ENCODE results near the gene CFAP97. TPM values are rescaled to one million over a fixed set of nuclear protein-coding genes. Genes with fewer than 3 reads are reported as not detected.

Gene CFAP97
- total and polyA plus RNA-seq, 4 experiments from 2014 or later, result 41.6 to 128 (median 82.4) TPM

- peaks cover 2 to 10% of the 10 kb centered on the region in 2 donors for H3K36me3 Mint-ChIP-seq
These were observed 31.5 kb upstream of the CFAP97 start for GRCh38 chr4:185235119-185235842.

GRCh38 chr4:185232370-185232769 is 28.6 kb upstream of the CFAP97 start:
- no peaks in the 10 kb centered on the region for H3K36me3 ChIP-seq (ENCODE audit: insufficient read depth, low read length)
- intact Hi-C loops (cut with micrococcal nuclease), result no loop called here
- ChIA-PET CTCF (ENCODE audit: partially characterized antibody) (no interaction called here), POLR2A (ENCODE audit: partially characterized antibody) (no interaction called here)
- no peaks in the 10 kb centered on the region for H3K9me3 Mint-ChIP-seq
- no peaks in the 10 kb centered on the region for H3K4me1 ChIP-seq (ENCODE audit: insufficient read depth, low read length)
- H3K9me3 ChIP-seq (ENCODE audit: control insufficient read depth in 1 of 2, low read length in 2 of 2), result no peaks in the 10 kb centered on the region
- no peak overlapping the region for H3K4me3 ChIP-seq (ENCODE audit: low read length in 2 of 2)
- no peaks in the 10 kb centered on the region for H3K27me3 ChIP-seq (ENCODE audit: insufficient read depth, low read length)
- H3K4me3 Mint-ChIP-seq, result peak overlapping the region in 1 of 8 donors; percentile 24
- no peak overlapping the region for H3K27ac ChIP-seq (ENCODE audit: low read depth, low read length)
- H3K27me3 Mint-ChIP-seq, result no peaks in the 10 kb centered on the region
- H3K36me3 Mint-ChIP-seq, result peaks cover 0 to 6% of the 10 kb centered on the region in 2 donors
- no peak overlapping the region for H3K27ac Mint-ChIP-seq
- no peak for DNase-seq
- peaks cover 7 to 29% (median 18%) of the 10 kb centered on the region in 4 donors for H3K4me1 Mint-ChIP-seq

More at GRCh38 chr4:185235119-185235842, 31.5 kb upstream of the CFAP97 start:
- DNase-seq, result no peak
- ChIA-PET CTCF (ENCODE audit: partially characterized antibody) (interaction anchor here (0.9 kb wide), 1 partner anchor 49 kb away, joined by 3 read pairs; no protein-coding TSS in a partner anchor), POLR2A (ENCODE audit: partially characterized antibody) (no interaction called here)
- intact Hi-C loops (cut with micrococcal nuclease), result no loop called here
- Histone ChIP-seq H3K4me1 (ENCODE audit: insufficient read depth, low read length) (no peaks in the 10 kb centered on the region), H3K27me3 (ENCODE audit: insufficient read depth, low read length) (no peaks in the 10 kb centered on the region), H3K9me3 (ENCODE audit: control insufficient read depth in 1 of 2, low read length in 2 of 2) (no peaks in the 10 kb centered on the region), H3K36me3 (ENCODE audit: insufficient read depth, low read length) (no peaks in the 10 kb centered on the region), H3K27ac (ENCODE audit: low read depth, low read length) (no peak overlapping the region), H3K4me3 (ENCODE audit: low read length in 2 of 2) (no peak overlapping the region)
- peaks cover 11 to 37% (median 25%) of the 10 kb centered on the region in 4 donors for H3K4me1 Mint-ChIP-seq
- H3K9me3 Mint-ChIP-seq, result peaks cover 0 to 4% (median 0%) of the 10 kb centered on the region in 8 donors
- no peaks in the 10 kb centered on the region for H3K27me3 Mint-ChIP-seq
- no peak overlapping the region for H3K4me3 Mint-ChIP-seq
- peak overlapping the region in 1 of 7 donors; percentile 80 for H3K27ac Mint-ChIP-seq

DNA sequence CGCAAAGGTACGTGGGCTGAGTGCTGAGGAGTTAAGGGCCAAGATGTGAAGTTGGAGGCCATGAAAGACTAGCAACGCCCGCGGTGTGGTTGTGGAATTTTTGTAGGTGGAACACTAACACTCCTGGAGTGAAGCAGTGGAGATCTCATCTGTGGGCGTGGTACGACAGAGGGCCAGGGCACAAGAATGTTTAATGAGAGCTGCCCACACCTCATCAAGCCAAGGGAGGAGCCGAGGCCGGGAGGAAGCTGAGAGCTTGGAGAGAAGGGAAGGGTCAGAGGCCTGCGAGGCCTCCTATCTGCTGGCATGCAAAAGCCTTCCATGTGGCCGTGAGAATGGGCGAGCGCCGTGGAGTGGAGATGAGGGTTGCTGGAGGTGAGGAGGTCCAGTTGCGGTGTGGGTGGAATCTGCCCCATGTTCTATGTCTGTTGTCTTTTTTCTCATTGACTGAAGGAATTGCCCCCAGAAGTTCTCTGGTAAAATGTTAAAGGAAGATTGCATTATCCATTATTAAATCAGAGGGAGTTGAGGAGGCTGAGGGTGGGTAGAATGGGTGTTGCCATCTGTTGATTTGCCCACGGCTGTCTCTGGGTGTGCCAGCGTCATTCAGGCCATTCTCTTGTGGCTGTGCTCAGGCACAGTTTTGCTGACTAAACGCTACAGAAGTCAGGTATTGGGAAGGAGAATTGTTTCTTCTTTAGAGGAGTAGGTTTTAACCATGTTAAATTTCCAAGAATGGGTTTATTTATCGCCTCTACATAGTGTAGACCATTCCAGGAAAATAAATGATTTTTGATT is 25.4 kb upstream of the CFAP97 start:
- Mint-ChIP-seq H3K36me3 (no peaks in the 10 kb centered on the region), H3K4me1 (peaks cover 7 to 20% (median 12%) of the 10 kb centered on the region in 4 donors), H3K27me3 (no peaks in the 10 kb centered on the region), H3K27ac (no peak overlapping the region), H3K4me3 (no peak overlapping the region), H3K9me3 (no peaks in the 10 kb centered on the region)
- H3K4me1 ChIP-seq (ENCODE audit: insufficient read depth, low read length), result no peaks in the 10 kb centered on the region
- CTCF ChIA-PET (ENCODE audit: partially characterized antibody), result no interaction called here
- DNase-seq, result no peak
- H3K4me3 ChIP-seq (ENCODE audit: low read length in 2 of 2), result no peak overlapping the region
- H3K36me3 ChIP-seq (ENCODE audit: insufficient read depth, low read length), result no peaks in the 10 kb centered on the region
- H3K27ac ChIP-seq (ENCODE audit: low read depth, low read length), result no peak overlapping the region
- H3K27me3 ChIP-seq (ENCODE audit: insufficient read depth, low read length), result no peaks in the 10 kb centered on the region
- POLR2A ChIA-PET (ENCODE audit: partially characterized antibody), result no interaction called here
- no peaks in the 10 kb centered on the region for H3K9me3 ChIP-seq (ENCODE audit: control insufficient read depth in 1 of 2, low read length in 2 of 2)
- intact Hi-C loops (cut with micrococcal nuclease), result no loop called here

DNA sequence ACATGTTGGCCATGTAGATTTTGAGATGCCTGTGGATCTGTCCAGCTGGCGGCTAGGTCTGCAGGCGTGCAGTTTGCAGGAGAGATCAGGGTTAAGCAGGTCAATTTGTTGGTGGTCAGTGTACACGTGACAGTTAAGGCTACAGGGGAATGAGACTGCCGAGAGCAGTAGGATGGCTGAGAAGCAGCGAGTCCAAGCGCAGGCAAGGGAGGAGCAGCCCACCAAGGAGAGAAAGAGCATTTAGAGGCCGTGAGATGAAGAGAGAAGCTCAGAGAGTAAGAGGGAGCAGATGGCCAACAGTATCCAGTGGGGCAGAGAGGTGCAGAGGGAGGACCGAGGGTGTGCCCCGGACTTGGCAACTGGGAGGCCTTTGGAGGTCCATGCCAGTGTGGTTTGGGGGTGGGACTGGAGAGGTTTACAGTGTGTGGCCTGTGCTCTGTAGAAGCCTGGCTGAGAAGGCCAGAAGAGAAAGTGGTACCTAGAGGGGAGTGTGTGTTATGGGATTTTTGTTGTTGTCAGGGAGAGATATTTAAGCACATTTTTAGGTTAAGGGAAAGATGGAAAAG is 24.0 kb upstream of the CFAP97 start:
- H3K4me1 Mint-ChIP-seq, result peaks cover 7 to 20% (median 12%) of the 10 kb centered on the region in 4 donors
- H3K9me3 Mint-ChIP-seq, result no peaks in the 10 kb centered on the region
- no peaks in the 10 kb centered on the region for H3K27me3 Mint-ChIP-seq
- no peaks in the 10 kb centered on the region for H3K36me3 Mint-ChIP-seq
- no peaks in the 10 kb centered on the region for H3K4me1 ChIP-seq (ENCODE audit: insufficient read depth, low read length)
- H3K27ac ChIP-seq (ENCODE audit: low read depth, low read length), result no peak overlapping the region
- ChIA-PET POLR2A (ENCODE audit: partially characterized antibody) (no interaction called here), CTCF (ENCODE audit: partially characterized antibody) (interaction anchor here (1.1 to 2.1 kb wide), 3 partner anchors 35 to 77 kb away, joined by 3 to 5 read pairs (median 3); no protein-coding TSS in a partner anchor)
- H3K4me3 Mint-ChIP-seq, result no peak overlapping the region
- intact Hi-C loops (cut with micrococcal nuclease), result no loop called here
- DNase-seq, result no peak
- no peaks in the 10 kb centered on the region for H3K27me3 ChIP-seq (ENCODE audit: insufficient read depth, low read length)
- H3K36me3 ChIP-seq (ENCODE audit: insufficient read depth, low read length), result no peaks in the 10 kb centered on the region
- H3K27ac Mint-ChIP-seq, result no peak overlapping the region
- no peak overlapping the region for H3K4me3 ChIP-seq (ENCODE audit: low read length in 2 of 2)
- H3K9me3 ChIP-seq (ENCODE audit: control insufficient read depth in 1 of 2, low read length in 2 of 2), result no peaks in the 10 kb centered on the region

DNA sequence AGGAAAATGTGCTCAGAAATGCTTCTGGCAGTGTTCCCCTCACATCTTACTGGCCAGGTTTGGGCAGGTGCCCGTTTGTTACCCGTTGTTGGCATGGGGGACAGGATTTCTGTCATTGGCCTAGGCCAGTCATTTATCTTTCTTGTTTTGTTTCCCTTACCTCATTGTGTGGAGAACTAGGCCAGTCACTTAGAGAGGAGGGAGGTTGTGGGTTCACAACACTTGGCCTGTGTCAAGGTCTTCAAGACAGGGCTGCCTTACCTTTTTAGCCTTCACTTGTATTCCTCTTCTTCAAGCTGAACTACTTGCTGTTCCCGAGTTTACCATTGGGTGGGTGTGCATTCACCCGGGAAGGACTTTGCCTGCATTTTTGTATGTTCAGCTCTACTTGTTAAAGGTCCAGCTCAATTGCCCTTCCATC is 23.3 kb upstream of the CFAP97 start:
- intact Hi-C loops (cut with micrococcal nuclease), result no loop called here
- no peaks in the 10 kb centered on the region for H3K9me3 Mint-ChIP-seq
- Histone ChIP-seq H3K9me3 (ENCODE audit: control insufficient read depth in 1 of 2, low read length in 2 of 2) (no peaks in the 10 kb centered on the region), H3K27me3 (ENCODE audit: insufficient read depth, low read length) (no peaks in the 10 kb centered on the region), H3K4me3 (ENCODE audit: low read length in 2 of 2) (no peak overlapping the region), H3K4me1 (ENCODE audit: insufficient read depth, low read length) (no peaks in the 10 kb centered on the region), H3K27ac (ENCODE audit: low read depth, low read length) (no peak overlapping the region), H3K36me3 (ENCODE audit: insufficient read depth, low read length) (no peaks in the 10 kb centered on the region)
- ChIA-PET CTCF (ENCODE audit: partially characterized antibody) (interaction anchor here (1.1 to 2.1 kb wide), 3 partner anchors 36 to 77 kb away, joined by 3 to 5 read pairs (median 3); no protein-coding TSS in a partner anchor), POLR2A (ENCODE audit: partially characterized antibody) (interaction anchor here (1.1 kb wide), 1 partner anchor 18 kb away, joined by 3 read pairs; no protein-coding TSS in a partner anchor)
- H3K27ac Mint-ChIP-seq, result no peak overlapping the region
- no peaks in the 10 kb centered on the region for H3K36me3 Mint-ChIP-seq
- no peaks in the 10 kb centered on the region for H3K27me3 Mint-ChIP-seq
- H3K4me1 Mint-ChIP-seq, result peaks cover 5 to 17% (median 8%) of the 10 kb centered on the region in 4 donors
- no peak for DNase-seq
- no peak overlapping the region for H3K4me3 Mint-ChIP-seq

GRCh38 chr4:185225940-185226339 is 22.1 kb upstream of the CFAP97 start:
- intact Hi-C loops (cut with micrococcal nuclease), result no loop called here
- no peaks in the 10 kb centered on the region for H3K36me3 ChIP-seq (ENCODE audit: insufficient read depth, low read length)
- POLR2A ChIA-PET (ENCODE audit: partially characterized antibody), result no interaction called here
- H3K27me3 ChIP-seq (ENCODE audit: insufficient read depth, low read length), result no peaks in the 10 kb centered on the region
- CTCF ChIA-PET (ENCODE audit: partially characterized antibody), result interaction anchor here (0.6 to 2.1 kb wide), 2 partner anchors 14 to 37 kb away, joined by 3 to 5 read pairs; no protein-coding TSS in a partner anchor
- no peak overlapping the region for H3K27ac ChIP-seq (ENCODE audit: low read depth, low read length)
- H3K4me3 ChIP-seq (ENCODE audit: low read length in 2 of 2), result no peak overlapping the region
- no peaks in the 10 kb centered on the region for H3K9me3 ChIP-seq (ENCODE audit: control insufficient read depth in 1 of 2, low read length in 2 of 2)
- no peaks in the 10 kb centered on the region for H3K4me1 ChIP-seq (ENCODE audit: insufficient read depth, low read length)
- no peak overlapping the region for H3K4me3 Mint-ChIP-seq
- no peaks in the 10 kb centered on the region for H3K27me3 Mint-ChIP-seq
- peaks cover 0 to 6% of the 10 kb centered on the region in 2 donors for H3K36me3 Mint-ChIP-seq
- DNase-seq, result no peak
- peaks cover 7 to 19% (median 9%) of the 10 kb centered on the region in 4 donors for H3K4me1 Mint-ChIP-seq
- H3K27ac Mint-ChIP-seq, result no peak overlapping the region
- no peaks in the 10 kb centered on the region for H3K9me3 Mint-ChIP-seq

GRCh38 chr4:185224597-185224996 is 20.8 kb upstream of the CFAP97 start:
- CTCF ChIA-PET (ENCODE audit: partially characterized antibody), result no interaction called here
- H3K4me3 Mint-ChIP-seq, result no peak overlapping the region
- H3K9me3 Mint-ChIP-seq, result no peaks in the 10 kb centered on the region
- H3K27me3 ChIP-seq (ENCODE audit: insufficient read depth, low read length), result no peaks in the 10 kb centered on the region
- H3K4me1 ChIP-seq (ENCODE audit: insufficient read depth, low read length), result peaks cover 2% of the 10 kb centered on the region
- H3K9me3 ChIP-seq (ENCODE audit: control insufficient read depth in 1 of 2, low read length in 2 of 2), result no peaks in the 10 kb centered on the region
- H3K27ac Mint-ChIP-seq, result no peak overlapping the region
- H3K36me3 Mint-ChIP-seq, result peaks cover 0 to 6% of the 10 kb centered on the region in 2 donors
- H3K4me1 Mint-ChIP-seq, result peaks cover 7 to 22% (median 10%) of the 10 kb centered on the region in 4 donors
- POLR2A ChIA-PET (ENCODE audit: partially characterized antibody), result no interaction called here
- no peak overlapping the region for H3K27ac ChIP-seq (ENCODE audit: low read depth, low read length)
- no peaks in the 10 kb centered on the region for H3K36me3 ChIP-seq (ENCODE audit: insufficient read depth, low read length)
- intact Hi-C loops (cut with micrococcal nuclease), result no loop called here
- no peak overlapping the region for H3K4me3 ChIP-seq (ENCODE audit: low read length in 2 of 2)
- no peak for DNase-seq
- H3K27me3 Mint-ChIP-seq, result no peaks in the 10 kb centered on the region
